Ureter (tissue), 1 donor: Measurements from ENCODE around the gene LAMA1. TPM values are rescaled to one million over a fixed set of nuclear protein-coding genes. Genes with fewer than 3 reads are reported as not detected.

Source experiments
- DNase-seq: peaks from one replicate; pipeline ENCODE4 v3.0.0-alpha.2; 2020; ENCODE audit warnings: low spot score
- total RNA-seq: library from RNA; stranded (reverse); gene quantifications from one replicate; pipeline ENCODE4 v1.2.4, GENCODE V29; 2023
- donor health status: DM: yes; HTN: yes; CAD: no.

The LAMA1 gene
- total RNA-seq, 1 donor from 2014 or later: 2.7 TPM

DNA sequence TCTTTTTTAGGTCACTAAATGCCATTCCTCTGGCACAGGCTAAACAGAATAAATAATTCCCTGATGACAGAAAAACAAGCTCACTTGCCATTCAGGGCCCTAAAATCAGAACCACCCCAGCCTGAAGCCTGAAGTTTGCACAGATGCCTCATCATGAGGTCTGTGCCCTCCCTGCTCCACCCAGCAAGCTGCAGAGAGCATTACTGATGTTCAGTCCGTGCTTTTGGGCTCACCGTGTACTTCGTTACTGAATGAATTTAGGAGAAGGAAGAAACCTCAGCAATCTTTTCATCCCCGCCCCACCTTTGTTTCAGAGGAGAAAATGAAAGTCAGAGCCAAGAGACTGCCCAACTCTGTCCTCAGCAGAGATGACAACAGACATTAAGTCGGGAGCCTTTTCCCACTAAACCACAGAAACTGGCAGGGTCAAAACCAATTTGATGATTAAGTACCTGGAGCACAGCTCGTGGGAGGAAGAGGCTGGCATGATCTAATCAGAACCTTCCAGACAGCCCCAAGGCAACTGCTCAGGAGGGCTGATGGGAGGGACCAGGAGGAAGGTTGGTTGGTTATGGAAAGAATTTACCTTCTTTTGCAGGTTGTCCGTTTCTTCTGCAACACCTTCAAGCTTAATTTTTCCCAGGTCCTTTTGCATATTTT lies 122.7 kb downstream of the LAMA1 start:
- no peak for DNase-seq

- DNase-seq: peak; percentile 65
Measured at GRCh38 chr18:6994056-6994770, 123.4 kb downstream of the LAMA1 start.

- DNase-seq: no peak
Measured at GRCh38 chr18:6992761-6993160, 124.8 kb downstream of the LAMA1 start.

DNA sequence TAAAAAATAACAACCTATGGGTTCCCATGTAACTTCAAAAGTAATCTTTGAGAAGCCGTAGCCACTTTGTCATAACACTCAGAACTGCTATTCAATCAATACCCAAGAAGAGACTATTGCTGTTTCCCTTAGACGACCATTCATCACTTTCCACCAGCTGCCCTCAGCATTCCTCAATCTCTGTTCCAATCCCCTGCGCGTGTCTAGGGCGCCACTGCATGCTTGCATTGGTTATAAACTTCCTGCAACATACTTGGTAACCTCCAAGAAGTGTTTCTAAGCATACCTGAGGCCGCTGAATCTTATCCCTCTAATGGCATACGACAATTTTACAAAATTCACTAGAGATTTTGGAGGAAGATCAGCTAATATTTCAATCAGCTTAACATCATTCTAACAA lies 134.2 kb downstream of the LAMA1 start:
- DNase-seq: no peak

DNA sequence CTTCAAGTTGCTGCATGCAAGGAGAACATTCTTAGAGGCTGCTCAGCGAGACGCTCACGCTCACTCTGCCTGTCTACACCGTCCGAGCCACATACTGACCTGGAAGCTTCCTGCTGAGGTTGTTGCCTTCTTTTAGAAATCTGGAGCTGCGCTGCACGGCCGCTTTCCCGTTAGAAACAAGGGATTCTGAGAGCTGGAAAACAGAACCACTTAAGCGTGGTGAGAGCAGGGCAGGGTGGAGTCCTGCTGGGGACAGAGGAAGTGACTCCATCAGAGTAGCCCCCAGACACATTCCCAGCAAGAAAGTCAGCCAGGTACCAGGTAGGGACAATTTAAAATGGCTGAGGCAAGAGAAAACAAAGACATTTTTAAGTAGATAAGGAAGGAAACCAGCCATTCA lies 135.2 kb downstream of the LAMA1 start:
- no peak for DNase-seq

DNA sequence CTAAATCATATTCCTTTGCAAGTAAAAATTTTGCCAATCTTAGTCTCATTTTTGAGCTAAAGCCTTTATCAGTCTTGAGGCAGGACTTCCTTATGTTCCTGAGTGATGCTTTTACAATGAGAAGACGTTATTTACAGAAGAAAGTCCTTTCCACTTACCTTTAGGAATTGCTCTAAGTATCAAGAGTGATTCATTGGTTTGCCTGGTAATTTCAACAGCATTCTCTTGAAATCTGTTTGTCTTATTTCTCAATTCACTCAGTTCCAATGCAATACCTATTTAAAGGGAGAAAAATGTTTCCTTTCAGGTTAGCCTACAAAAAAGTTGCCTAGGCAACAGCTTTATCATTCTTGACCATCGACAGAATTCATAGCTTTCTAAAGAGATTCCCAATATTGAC lies 137.2 kb downstream of the LAMA1 start:
- DNase-seq: no peak

- DNase-seq: no peak
Measured at GRCh38 chr18:6979954-6980353, 137.6 kb downstream of the LAMA1 start.

GRCh38 chr18:6976935-6977334 lies 140.7 kb downstream of the LAMA1 start:
- DNase-seq: no peak

DNA sequence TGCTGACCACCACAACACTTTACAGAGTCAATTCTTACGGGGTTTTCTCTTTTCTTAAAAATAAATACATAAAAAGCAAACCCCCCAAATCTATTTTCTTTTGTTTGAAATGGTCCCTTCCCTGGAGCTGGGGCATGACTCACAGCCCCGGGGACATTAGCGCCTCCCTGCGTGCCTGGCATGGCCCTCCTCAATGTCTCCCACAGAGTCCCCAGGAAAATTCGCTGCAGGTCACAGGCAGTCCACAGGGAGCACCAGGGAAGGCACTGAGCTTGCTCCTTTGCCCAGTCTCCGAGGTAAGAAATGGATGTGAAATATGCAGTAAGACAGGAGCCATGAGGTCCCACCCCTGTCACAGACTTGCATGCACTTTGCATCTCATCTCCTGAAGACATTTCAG lies 142.5 kb downstream of the LAMA1 start:
- no peak for DNase-seq

DNA sequence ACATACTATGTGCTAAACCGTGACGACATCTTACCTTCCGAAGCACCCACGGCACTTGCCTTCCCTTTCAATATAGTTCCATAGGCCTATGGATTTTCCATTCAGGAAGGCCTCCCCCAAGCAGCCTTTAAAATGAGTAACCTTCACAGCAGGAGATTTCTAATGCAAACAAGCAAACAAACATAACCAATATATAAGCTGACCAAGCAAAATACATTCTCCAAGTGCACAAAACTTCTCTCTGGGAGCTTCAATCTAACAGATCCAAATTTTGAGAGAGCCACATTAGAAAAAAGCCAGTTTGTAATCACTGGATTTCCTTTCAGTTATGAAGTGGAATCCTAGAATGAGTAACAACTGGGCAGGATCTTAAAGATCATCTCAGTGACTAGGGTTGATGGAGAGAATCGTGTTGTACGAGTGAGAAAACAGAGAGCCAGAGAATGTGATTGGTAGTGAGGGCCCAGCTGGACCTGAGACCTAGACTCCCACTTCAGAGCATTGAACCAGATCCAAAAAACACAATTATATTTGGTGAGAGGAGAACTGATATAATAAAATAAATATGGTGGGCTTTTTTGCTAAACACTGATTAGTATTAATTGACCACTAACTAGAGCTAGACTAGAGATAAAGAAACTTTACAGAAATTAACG lies 145.6 kb downstream of the LAMA1 start:
- no peak for DNase-seq

DNA sequence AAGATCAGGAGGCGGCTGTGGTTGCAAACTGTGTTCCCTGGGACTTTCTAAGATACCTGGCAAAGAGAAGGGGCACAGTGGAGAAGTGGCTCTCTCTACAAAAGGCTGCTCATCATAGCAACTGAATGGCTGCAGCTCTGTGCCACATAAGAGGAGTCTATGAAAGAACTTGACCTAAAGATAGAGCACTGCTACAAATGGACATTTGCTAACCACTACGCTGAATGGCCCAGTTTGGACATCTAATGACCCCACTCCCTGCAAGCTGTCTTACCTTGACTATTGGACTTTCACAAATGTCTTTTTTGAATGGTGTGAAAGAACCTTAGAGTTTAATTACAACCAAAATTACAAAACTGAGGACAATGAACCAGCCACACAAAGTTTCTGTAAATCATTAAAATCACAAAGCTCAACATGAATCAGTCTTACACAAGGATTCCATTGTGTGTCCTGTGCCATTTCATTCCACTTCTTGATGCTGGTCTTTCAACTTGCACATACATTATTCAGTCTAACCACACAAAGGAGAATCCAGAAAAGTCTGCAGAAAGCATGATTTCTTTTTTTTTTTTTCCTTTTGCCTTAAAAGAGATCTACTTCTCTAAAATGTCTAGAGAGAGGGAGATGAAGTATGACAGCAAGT lies 154.0 kb downstream of the LAMA1 start:
- no peak for DNase-seq

GRCh38 chr18:6962571-6963451 lies 154.8 kb downstream of the LAMA1 start:
- DNase-seq: no peak

GRCh38 chr18:6961331-6961730 lies 156.3 kb downstream of the LAMA1 start:
- no peak for DNase-seq

- DNase-seq: no peak
Measured at GRCh38 chr18:6960656-6961055, 156.9 kb downstream of the LAMA1 start.

GRCh38 chr18:6960124-6960523 lies 157.5 kb downstream of the LAMA1 start:
- DNase-seq: no peak

GRCh38 chr18:6959110-6959509 lies 158.5 kb downstream of the LAMA1 start:
- no peak for DNase-seq

- DNase-seq: no peak
Measured at GRCh38 chr18:6956999-6957398, 160.6 kb downstream of the LAMA1 start.

- no peak for DNase-seq
Measured at GRCh38 chr18:6956495-6956894, 161.1 kb downstream of the LAMA1 start.

- DNase-seq: no peak
Measured at GRCh38 chr18:6955304-6955703, 162.3 kb downstream of the LAMA1 start.

- DNase-seq: no peak
Measured at GRCh38 chr18:6954501-6954900, 163.1 kb downstream of the LAMA1 start.

- no peak for DNase-seq
Measured at GRCh38 chr18:6951336-6952090, 166.1 kb downstream of the LAMA1 start.
